ENCODE results near the gene RAB20.

DNA sequence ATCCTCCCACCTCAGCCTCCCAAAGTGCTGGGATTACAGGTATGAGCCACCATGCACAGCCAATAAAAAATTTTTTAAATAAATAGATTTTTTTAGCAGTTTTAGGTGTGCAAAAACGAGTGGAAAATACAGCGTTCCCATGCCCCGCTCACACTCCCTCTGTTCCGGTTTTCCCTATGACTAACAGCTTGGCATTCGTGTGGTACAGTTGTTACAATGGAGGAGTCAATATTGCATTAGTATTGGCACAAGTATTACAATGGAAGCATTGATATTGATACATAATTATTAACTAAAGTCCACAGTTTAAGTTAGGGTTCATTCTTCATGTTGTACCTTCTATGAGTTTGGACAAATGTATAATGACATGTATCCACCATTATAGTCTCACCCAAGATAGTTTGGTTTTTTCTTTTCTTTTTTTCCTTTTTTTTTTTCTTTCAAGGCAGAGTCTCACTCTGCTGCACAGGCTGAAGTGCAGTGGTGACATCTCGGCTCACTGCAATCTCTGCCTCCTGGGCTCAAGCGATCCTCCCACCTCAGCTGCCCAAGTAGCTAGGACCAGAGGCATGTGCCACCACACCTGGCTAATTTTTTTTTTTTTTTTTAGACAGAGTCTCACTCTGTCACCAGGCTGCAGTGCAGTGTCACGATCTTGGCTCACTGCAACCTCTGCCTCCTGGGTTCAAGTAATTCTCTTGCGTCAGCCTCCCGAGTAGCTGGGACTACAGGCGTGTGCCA is 15.4 kb upstream of the RAB20 start:
- TF ChIP-seq POLR2AphosphoS5 (IDR thresholded peaks at IDR 0.05; ENCODE audit: low read depth, low read length) (no peak), TAF1 (IDR thresholded peaks at IDR 0.05; ENCODE audit: borderline replicate concordance, insufficient read depth, low read length) (no peak), SIN3A (IDR thresholded peaks at IDR 0.05; ENCODE audit: borderline replicate concordance, insufficient read depth, low read length) (no peak)
- TF ChIP-seq, protein P1, sequence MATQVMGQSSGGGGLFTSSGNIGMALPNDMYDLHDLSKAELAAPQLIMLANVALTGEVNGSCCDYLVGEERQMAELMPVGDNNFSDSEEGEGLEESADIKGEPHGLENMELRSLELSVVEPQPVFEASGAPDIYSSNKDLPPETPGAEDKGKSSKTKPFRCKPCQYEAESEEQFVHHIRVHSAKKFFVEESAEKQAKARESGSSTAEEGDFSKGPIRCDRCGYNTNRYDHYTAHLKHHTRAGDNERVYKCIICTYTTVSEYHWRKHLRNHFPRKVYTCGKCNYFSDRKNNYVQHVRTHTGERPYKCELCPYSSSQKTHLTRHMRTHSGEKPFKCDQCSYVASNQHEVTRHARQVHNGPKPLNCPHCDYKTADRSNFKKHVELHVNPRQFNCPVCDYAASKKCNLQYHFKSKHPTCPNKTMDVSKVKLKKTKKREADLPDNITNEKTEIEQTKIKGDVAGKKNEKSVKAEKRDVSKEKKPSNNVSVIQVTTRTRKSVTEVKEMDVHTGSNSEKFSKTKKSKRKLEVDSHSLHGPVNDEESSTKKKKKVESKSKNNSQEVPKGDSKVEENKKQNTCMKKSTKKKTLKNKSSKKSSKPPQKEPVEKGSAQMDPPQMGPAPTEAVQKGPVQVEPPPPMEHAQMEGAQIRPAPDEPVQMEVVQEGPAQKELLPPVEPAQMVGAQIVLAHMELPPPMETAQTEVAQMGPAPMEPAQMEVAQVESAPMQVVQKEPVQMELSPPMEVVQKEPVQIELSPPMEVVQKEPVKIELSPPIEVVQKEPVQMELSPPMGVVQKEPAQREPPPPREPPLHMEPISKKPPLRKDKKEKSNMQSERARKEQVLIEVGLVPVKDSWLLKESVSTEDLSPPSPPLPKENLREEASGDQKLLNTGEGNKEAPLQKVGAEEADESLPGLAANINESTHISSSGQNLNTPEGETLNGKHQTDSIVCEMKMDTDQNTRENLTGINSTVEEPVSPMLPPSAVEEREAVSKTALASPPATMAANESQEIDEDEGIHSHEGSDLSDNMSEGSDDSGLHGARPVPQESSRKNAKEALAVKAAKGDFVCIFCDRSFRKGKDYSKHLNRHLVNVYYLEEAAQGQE (IDR thresholded peaks at IDR 0.05; ENCODE audit: insufficient read depth in 1 of 2, low read depth in 2 of 2, low read length in 2 of 2): no peak

Measured in PFSK-1 (cell line).